Measurements from ENCODE around the gene E2F4. TPM values are rescaled to one million over a fixed set of nuclear protein-coding genes. Genes with fewer than 3 reads are reported as not detected.
A peak's percentile ranks its signal among the peaks of the same experiment; 100 is the strongest.

E2F4 gene
- total RNA-seq, 1 experiment from 2014 or later: 74.5 TPM

GRCh38 chr16:67154578-67155294 is 37.2 kb upstream of the E2F4 start:
- peaks cover 8% of the 10 kb centered on the region for H3K4me1 ChIP-seq (ENCODE audit: control insufficient read depth, insufficient read depth, low read length)

More at GRCh38 chr16:67154578-67155294, 37.2 kb upstream of the E2F4 start:
- DNase-seq (ENCODE audit: low read depth, low spot score): no peak
- Histone ChIP-seq H3K27ac (ENCODE audit: low read length) (no peak overlapping the region), H3K4me3 (ENCODE audit: low read depth in 2 of 2, low read length in 2 of 2) (no peak overlapping the region), H3K27me3 (ENCODE audit: control insufficient read depth, insufficient read depth, low read length) (no peaks in the 10 kb centered on the region), H3K36me3 (ENCODE audit: control insufficient read depth, insufficient read depth, low read length) (no peaks in the 10 kb centered on the region), H3K9me3 (ENCODE audit: control insufficient read depth, insufficient read depth, low read depth, low read length) (no peaks in the 10 kb centered on the region)
- ChIA-PET CTCF (interaction anchor here (0.7 to 1.3 kb wide), 6 partner anchors 15 to 202 kb away, joined by 3 to 5 read pairs (median 3); no protein-coding TSS in a partner anchor), POLR2A (no interaction called here)
- no TSS peak for BruUV-seq (replicated peaks)
- TF ChIP-seq SIN3A (IDR thresholded peaks at IDR 0.05; ENCODE audit: borderline replicate concordance, insufficient read depth, low read depth, low read length) (no peak), CTCF (IDR thresholded peaks at IDR 0.05) (0 out of 2 replicates have a peak, but pooled peaks have one; percentile 47), REST (IDR thresholded peaks at IDR 0.05; ENCODE audit: insufficient read depth in 1 of 2, low read depth in 2 of 2, low read length in 1 of 2) (no peak), TCF7L2 (IDR thresholded peaks at IDR 0.05; ENCODE audit: low read depth, low read length) (no peak)
- intact Hi-C loops (cut with micrococcal nuclease; ENCODE audit: unreplicated experiment) (loop anchor here (10.0 kb wide), 2 partner anchors 140 to 180 kb away; no protein-coding TSS in a partner anchor), in situ Hi-C loops (cut with HindIII; ENCODE audit: low pct_unique_long_range_greater_than_20kb, low sequenced_read_pairs) (no loop called here)
- no peak for ATAC-seq

All from Panc1 (cell line).